SK-N-MC (cell line): Measurements from ENCODE around the gene CNP.

Experiments
- EZH2 ChIP-seq: fragments of 200-600 bp; sonication (generic); IDR thresholded peaks from one replicate; pipeline ENCODE4 v1.6.1; 2017; ENCODE audit warnings: antibody characterized with exemption
- POLR2AphosphoS5 ChIP-seq: IDR thresholded peaks from 2 replicates; pipeline ENCODE4 v1.6.1; 2012; ENCODE audit warnings: mild to moderate bottlenecking, low read depth, low read length, borderline replicate concordance

GRCh38 chr17:41925991-41926590 is 40.5 kb upstream of the CNP start:
- TF ChIP-seq POLR2AphosphoS5 (no peak), EZH2 (no peak)
